Astrocyte (in vitro differentiated cells and primary cell): ENCODE data around the gene IDI2.

Experiments
- EZH2 ChIP-seq: IDR thresholded peaks from 2 replicates; pipeline ENCODE4 v1.6.1; 2012; ENCODE audit warnings: mild to moderate bottlenecking, low read length, inconsistent platforms; ENCODE audit not compliant: insufficient read depth
- TF ChIP-seq, protein P1 (sequence below): IDR thresholded peaks from 2 replicates; pipeline ENCODE4 v1.5.1; 2011; ENCODE audit warnings: low read depth, mild to moderate bottlenecking, inconsistent platforms, low read length, moderate library complexity; ENCODE audit not compliant: insufficient read depth

DNA sequence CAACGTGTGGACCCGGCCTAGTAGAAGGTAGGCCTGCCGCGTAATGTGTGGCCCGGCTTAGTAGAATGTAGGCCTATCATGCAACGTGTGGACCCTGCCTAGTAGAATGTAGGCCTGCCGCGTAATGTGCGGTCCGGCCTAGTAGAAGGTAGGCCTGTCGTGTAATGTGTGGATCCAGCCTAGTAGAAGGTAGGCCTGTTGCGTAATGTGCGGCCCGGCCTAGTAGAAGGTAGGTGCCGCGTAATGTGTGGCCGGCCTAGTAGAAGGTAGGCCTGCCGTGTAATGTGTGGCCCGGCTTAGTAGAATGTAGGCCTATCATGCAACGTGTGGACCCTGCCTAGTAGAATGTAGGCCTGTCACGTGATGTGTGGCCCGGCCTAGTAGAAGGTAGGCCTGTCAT, 49.3 kb downstream of the IDI2 start:
- TF ChIP-seq, protein P1, sequence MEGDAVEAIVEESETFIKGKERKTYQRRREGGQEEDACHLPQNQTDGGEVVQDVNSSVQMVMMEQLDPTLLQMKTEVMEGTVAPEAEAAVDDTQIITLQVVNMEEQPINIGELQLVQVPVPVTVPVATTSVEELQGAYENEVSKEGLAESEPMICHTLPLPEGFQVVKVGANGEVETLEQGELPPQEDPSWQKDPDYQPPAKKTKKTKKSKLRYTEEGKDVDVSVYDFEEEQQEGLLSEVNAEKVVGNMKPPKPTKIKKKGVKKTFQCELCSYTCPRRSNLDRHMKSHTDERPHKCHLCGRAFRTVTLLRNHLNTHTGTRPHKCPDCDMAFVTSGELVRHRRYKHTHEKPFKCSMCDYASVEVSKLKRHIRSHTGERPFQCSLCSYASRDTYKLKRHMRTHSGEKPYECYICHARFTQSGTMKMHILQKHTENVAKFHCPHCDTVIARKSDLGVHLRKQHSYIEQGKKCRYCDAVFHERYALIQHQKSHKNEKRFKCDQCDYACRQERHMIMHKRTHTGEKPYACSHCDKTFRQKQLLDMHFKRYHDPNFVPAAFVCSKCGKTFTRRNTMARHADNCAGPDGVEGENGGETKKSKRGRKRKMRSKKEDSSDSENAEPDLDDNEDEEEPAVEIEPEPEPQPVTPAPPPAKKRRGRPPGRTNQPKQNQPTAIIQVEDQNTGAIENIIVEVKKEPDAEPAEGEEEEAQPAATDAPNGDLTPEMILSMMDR: no peak
- no peak for TF ChIP-seq EZH2
